ENCODE measurements around the gene KDM4B. TPM values are rescaled to one million over a fixed set of nuclear protein-coding genes. Genes with fewer than 3 reads are reported as not detected.

The KDM4B gene
- total RNA-seq, 1 experiment from 2014 or later: 35.9 TPM

DNA sequence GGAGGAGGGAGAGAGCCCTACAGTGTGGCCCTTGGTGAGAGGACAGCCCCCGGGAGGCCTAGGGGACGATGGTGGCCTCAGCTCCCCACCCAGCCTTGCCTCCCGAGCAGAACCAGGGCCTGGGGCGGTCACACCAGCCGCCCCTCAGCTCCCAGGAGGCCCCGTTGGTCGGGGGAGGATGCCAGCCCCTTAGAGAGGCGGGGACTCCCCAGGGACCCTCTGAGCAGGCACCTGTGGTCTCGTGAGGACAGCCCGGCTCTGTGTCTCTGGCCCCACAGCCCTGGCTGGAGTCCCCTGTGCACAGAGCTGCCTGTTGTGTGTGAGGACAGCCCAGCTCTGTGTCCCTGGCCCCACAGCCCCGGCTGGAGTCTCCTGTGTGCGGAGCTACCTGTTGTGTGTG is 158.8 kb downstream of the KDM4B start:
- CTCF ChIA-PET: no interaction called here
- TF ChIP-seq SIN3A (IDR thresholded peaks at IDR 0.05; ENCODE audit: low read depth) (no peak), ZFX (IDR thresholded peaks at IDR 0.05) (no peak), YY1 (IDR thresholded peaks at IDR 0.05; ENCODE audit: extremely low read depth, insufficient replicate concordance, low read depth, low read length) (no peak)

DNA sequence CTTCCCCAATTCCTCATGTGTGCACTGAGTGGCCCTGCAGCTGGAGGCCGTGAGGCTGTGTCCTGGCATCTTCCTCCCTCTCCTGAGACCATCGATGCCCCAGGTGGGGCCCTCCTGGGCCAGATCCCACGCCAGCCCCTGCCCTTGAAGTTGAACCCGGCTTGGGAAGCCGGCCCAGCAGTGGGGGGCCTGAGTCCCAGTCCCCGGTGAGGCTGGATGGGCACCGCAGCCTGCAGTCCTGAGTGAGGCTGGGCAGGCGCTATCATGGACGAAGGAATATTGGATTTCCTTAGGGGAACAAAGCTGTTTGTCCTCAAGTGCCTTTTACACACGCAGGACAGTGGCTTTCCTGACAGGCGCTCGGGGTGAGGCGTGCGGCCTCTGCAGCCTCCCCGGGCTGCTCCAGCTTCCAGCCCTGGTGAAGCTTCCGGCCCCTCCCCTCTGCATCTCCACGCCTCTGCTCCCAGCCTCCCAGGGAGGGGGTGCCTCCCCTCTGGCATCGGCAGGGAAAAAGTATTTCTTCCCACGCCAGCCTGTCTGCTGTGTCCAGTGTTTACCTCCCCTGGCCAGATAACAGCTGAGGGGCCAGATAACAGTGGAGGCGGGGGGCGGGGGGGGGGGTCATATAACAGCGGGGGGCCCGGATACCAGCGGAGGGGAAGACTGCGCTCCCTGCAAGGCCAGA is 159.5 kb downstream of the KDM4B start:
- Histone ChIP-seq H3K4me2 (ENCODE audit: low read length) (no peak overlapping the region), H3K36me3 (ENCODE audit: control insufficient read depth in 1 of 2, insufficient read depth in 2 of 2, low read length in 2 of 2) (no peaks in the 10 kb centered on the region), H3K4me3 (replicated peaks in 1 of 2; ENCODE audit: low read depth in 1 of 2, low read length in 2 of 2) (no peak overlapping the region), H3K9ac (ENCODE audit: low read length) (no peak overlapping the region), H4K20me1 (ENCODE audit: insufficient read depth) (no peaks in the 10 kb centered on the region), H3K4me1 (ENCODE audit: control insufficient read depth in 1 of 2, insufficient read depth in 2 of 2, low read length in 2 of 2) (no peaks in the 10 kb centered on the region), H3K27ac (ENCODE audit: low read depth, low read length) (no peak overlapping the region), H2AFZ (ENCODE audit: low read depth, low read length, poor library complexity, severe bottlenecking) (no peak overlapping the region), H3K27me3 (ENCODE audit: insufficient read depth, low read length) (no peaks in the 10 kb centered on the region), H3K79me2 (ENCODE audit: insufficient read depth, low read length) (no peaks in the 10 kb centered on the region), H3K9me2 (ENCODE audit: insufficient read depth) (no peaks in the 10 kb centered on the region), H3K9me3 (ENCODE audit: control insufficient read depth in 1 of 2, insufficient read depth in 1 of 2, low read depth in 1 of 2, low read length in 2 of 2) (no peaks in the 10 kb centered on the region)
- ATAC-seq (no peak), DNase-seq (ENCODE audit: low read depth, low spot score) (no peak)
- ChIA-PET RAD21 (ENCODE audit: low non-redundant PET in 1 of 2, low total read pairs in 2 of 2, uncharacterized antibody in 2 of 2, unreplicated experiment in 2 of 2) (no interaction called here), POLR2A (interaction anchor here (0.6 kb wide), 1 partner anchor 326 kb away, joined by 3 read pairs; no protein-coding TSS in a partner anchor), CTCF (no interaction called here)
- BruUV-seq (replicated peaks): no TSS peak
- intact Hi-C loops (cut with micrococcal nuclease): no loop called here
- TF ChIP-seq, protein P1, sequence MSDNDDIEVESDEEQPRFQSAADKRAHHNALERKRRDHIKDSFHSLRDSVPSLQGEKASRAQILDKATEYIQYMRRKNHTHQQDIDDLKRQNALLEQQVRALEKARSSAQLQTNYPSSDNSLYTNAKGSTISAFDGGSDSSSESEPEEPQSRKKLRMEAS (IDR thresholded peaks at IDR 0.05): no peak
- TF ChIP-seq EZH2 (IDR thresholded peaks at IDR 0.05) (no peak), ELF1 (IDR thresholded peaks at IDR 0.05; ENCODE audit: borderline replicate concordance, low read depth) (no peak), SIN3A (IDR thresholded peaks at IDR 0.05; ENCODE audit: low read depth) (no peak), CEBPB (IDR thresholded peaks at IDR 0.05; ENCODE audit: low read depth) (no peak), EZH2phosphoT487 (IDR thresholded peaks at IDR 0.05; ENCODE audit: borderline replicate concordance) (no peak)
- TF ChIP-seq, protein P2, sequence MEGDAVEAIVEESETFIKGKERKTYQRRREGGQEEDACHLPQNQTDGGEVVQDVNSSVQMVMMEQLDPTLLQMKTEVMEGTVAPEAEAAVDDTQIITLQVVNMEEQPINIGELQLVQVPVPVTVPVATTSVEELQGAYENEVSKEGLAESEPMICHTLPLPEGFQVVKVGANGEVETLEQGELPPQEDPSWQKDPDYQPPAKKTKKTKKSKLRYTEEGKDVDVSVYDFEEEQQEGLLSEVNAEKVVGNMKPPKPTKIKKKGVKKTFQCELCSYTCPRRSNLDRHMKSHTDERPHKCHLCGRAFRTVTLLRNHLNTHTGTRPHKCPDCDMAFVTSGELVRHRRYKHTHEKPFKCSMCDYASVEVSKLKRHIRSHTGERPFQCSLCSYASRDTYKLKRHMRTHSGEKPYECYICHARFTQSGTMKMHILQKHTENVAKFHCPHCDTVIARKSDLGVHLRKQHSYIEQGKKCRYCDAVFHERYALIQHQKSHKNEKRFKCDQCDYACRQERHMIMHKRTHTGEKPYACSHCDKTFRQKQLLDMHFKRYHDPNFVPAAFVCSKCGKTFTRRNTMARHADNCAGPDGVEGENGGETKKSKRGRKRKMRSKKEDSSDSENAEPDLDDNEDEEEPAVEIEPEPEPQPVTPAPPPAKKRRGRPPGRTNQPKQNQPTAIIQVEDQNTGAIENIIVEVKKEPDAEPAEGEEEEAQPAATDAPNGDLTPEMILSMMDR (IDR thresholded peaks at IDR 0.05 in 2 of 3, conservative IDR thresholded peaks at IDR 0.05 in 1 of 3; ENCODE audit: borderline replicate concordance in 1 of 3, insufficient read depth in 1 of 3, low read depth in 2 of 3, low read length in 2 of 3): no peak
- TF ChIP-seq, protein P3, sequence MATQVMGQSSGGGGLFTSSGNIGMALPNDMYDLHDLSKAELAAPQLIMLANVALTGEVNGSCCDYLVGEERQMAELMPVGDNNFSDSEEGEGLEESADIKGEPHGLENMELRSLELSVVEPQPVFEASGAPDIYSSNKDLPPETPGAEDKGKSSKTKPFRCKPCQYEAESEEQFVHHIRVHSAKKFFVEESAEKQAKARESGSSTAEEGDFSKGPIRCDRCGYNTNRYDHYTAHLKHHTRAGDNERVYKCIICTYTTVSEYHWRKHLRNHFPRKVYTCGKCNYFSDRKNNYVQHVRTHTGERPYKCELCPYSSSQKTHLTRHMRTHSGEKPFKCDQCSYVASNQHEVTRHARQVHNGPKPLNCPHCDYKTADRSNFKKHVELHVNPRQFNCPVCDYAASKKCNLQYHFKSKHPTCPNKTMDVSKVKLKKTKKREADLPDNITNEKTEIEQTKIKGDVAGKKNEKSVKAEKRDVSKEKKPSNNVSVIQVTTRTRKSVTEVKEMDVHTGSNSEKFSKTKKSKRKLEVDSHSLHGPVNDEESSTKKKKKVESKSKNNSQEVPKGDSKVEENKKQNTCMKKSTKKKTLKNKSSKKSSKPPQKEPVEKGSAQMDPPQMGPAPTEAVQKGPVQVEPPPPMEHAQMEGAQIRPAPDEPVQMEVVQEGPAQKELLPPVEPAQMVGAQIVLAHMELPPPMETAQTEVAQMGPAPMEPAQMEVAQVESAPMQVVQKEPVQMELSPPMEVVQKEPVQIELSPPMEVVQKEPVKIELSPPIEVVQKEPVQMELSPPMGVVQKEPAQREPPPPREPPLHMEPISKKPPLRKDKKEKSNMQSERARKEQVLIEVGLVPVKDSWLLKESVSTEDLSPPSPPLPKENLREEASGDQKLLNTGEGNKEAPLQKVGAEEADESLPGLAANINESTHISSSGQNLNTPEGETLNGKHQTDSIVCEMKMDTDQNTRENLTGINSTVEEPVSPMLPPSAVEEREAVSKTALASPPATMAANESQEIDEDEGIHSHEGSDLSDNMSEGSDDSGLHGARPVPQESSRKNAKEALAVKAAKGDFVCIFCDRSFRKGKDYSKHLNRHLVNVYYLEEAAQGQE (IDR thresholded peaks at IDR 0.05; ENCODE audit: low read depth): no peak
- TF ChIP-seq, protein P4, sequence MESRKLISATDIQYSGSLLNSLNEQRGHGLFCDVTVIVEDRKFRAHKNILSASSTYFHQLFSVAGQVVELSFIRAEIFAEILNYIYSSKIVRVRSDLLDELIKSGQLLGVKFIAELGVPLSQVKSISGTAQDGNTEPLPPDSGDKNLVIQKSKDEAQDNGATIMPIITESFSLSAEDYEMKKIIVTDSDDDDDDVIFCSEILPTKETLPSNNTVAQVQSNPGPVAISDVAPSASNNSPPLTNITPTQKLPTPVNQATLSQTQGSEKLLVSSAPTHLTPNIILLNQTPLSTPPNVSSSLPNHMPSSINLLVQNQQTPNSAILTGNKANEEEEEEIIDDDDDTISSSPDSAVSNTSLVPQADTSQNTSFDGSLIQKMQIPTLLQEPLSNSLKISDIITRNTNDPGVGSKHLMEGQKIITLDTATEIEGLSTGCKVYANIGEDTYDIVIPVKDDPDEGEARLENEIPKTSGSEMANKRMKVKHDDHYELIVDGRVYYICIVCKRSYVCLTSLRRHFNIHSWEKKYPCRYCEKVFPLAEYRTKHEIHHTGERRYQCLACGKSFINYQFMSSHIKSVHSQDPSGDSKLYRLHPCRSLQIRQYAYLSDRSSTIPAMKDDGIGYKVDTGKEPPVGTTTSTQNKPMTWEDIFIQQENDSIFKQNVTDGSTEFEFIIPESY (IDR thresholded peaks at IDR 0.05; ENCODE audit: extremely low read depth, insufficient replicate concordance, low read length): no peak

More for the DNA sequence above, 158.8 kb downstream of the KDM4B start:
- Histone ChIP-seq H4K20me1 (ENCODE audit: insufficient read depth) (no peaks in the 10 kb centered on the region), H3K9ac (ENCODE audit: low read length) (no peak overlapping the region), H2AFZ (ENCODE audit: low read depth, low read length, poor library complexity, severe bottlenecking) (no peak overlapping the region), H3K4me1 (ENCODE audit: control insufficient read depth in 1 of 2, insufficient read depth in 2 of 2, low read length in 2 of 2) (no peaks in the 10 kb centered on the region), H3K79me2 (ENCODE audit: insufficient read depth, low read length) (no peaks in the 10 kb centered on the region), H3K4me2 (ENCODE audit: low read length) (no peak overlapping the region), H3K27ac (ENCODE audit: low read depth, low read length) (no peak overlapping the region), H3K9me2 (ENCODE audit: insufficient read depth) (no peaks in the 10 kb centered on the region), H3K4me3 (replicated peaks in 1 of 2; ENCODE audit: low read depth in 1 of 2, low read length in 2 of 2) (no peak overlapping the region), H3K36me3 (ENCODE audit: control insufficient read depth in 1 of 2, insufficient read depth in 2 of 2, low read length in 2 of 2) (no peaks in the 10 kb centered on the region), H3K9me3 (ENCODE audit: control insufficient read depth in 1 of 2, insufficient read depth in 1 of 2, low read depth in 1 of 2, low read length in 2 of 2) (no peaks in the 10 kb centered on the region), H3K27me3 (ENCODE audit: insufficient read depth, low read length) (no peaks in the 10 kb centered on the region)
- ATAC-seq (no peak), DNase-seq (ENCODE audit: low read depth, low spot score) (no peak)
- RAD21 ChIA-PET (ENCODE audit: low non-redundant PET in 1 of 2, low total read pairs in 2 of 2, uncharacterized antibody in 2 of 2, unreplicated experiment in 2 of 2): no interaction called here
- POLR2A ChIA-PET: no interaction called here
- no TSS peak for BruUV-seq (replicated peaks)
- intact Hi-C loops (cut with micrococcal nuclease): no loop called here

All from HCT116 (cell line).